Skin epidermis (tissue), 12 donors: ENCODE measurements around the gene PLEKHA8.

Experiments used
- H3K27ac ChIP-seq, 21 experiments: fragments of 200-600 bp; sonication (generic) in 11 of 21; one replicate each; pipeline ENCODE4 v1.5.0; 2020; ENCODE audit warnings: mild to moderate bottlenecking in 3 of 21, inconsistent platforms in 2 of 21, moderate library complexity in 2 of 21
- H3K4me3 ChIP-seq, 7 experiments: fragments of 200-600 bp; sonication (generic) in 2 of 7; one replicate each; pipeline ENCODE4 v1.5.0; 2020; ENCODE audit warnings: inconsistent platforms in 2 of 7, mild to moderate bottlenecking in 2 of 7, moderate library complexity in 1 of 7

PLEKHA8 gene

GRCh38 chr7:30175180-30175579 is 147.0 kb downstream of the PLEKHA8 start:
- Histone ChIP-seq H3K4me3 (no peak overlapping the region), H3K27ac (no peak overlapping the region)

- no peak overlapping the region for H3K27ac ChIP-seq
- no peak overlapping the region for H3K4me3 ChIP-seq
Measured at GRCh38 chr7:30175636-30176147, 147.5 kb downstream of the PLEKHA8 start.

GRCh38 chr7:30176463-30177109 is 148.4 kb downstream of the PLEKHA8 start:
- H3K27ac ChIP-seq = peak overlapping the region in 1 of 21 experiments; percentile 72
- no peak overlapping the region for H3K4me3 ChIP-seq

- H3K27ac ChIP-seq = peak overlapping the region in 3 of 21 experiments; percentile 3 to 72 (median 31)
Measured at GRCh38 chr7:30177186-30177585, 149.0 kb downstream of the PLEKHA8 start.

GRCh38 chr7:30177965-30178364 is 149.8 kb downstream of the PLEKHA8 start:
- peak overlapping the region in 1 of 21 experiments; percentile 72 for H3K27ac ChIP-seq
- H3K4me3 ChIP-seq = no peak overlapping the region

More at GRCh38 chr7:30177186-30177585, 149.0 kb downstream of the PLEKHA8 start:
- no peak overlapping the region for H3K4me3 ChIP-seq

GRCh38 chr7:30178748-30179436 is 150.7 kb downstream of the PLEKHA8 start:
- Histone ChIP-seq H3K27ac (peak overlapping the region in 4 of 21 experiments; percentile 11 to 72 (median 48)), H3K4me3 (no peak overlapping the region)
